Measurements from ENCODE around the gene CHD6. TPM values are rescaled to one million over a fixed set of nuclear protein-coding genes. Genes with fewer than 3 reads are reported as not detected.

Gene CHD6
- total RNA-seq, 1 experiment from 2014 or later: 26.6 TPM

DNA sequence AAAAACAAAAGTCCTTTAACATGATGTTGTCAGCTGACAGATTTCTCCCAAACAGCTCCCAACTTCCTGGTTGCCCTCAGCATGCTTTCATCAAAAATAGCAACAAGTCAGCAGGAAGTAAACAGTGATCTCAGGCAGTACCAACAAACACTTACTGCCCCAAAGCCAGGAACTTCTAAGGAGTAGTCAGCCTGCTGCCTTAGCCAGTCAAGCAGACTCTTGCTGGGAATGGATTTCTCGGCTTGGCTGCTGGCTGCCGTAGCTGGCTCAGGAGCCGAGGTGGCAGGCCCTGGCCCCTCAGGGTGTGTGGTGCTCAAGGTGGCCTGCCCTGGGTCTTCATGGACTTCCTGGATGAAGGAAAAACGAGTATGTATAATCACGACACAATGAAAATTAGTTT is 205.0 kb downstream of the CHD6 start:
- CTCF ChIA-PET: no interaction called here
- Histone ChIP-seq H3K9me2 (ENCODE audit: insufficient read depth) (no peaks in the 10 kb centered on the region), H2AFZ (ENCODE audit: low read depth, low read length, poor library complexity, severe bottlenecking) (no peak overlapping the region), H3K4me2 (ENCODE audit: low read length) (no peak overlapping the region), H3K4me3 (replicated peaks in 1 of 2; ENCODE audit: low read depth in 1 of 2, low read length in 2 of 2) (no peak overlapping the region), H3K9ac (ENCODE audit: low read length) (no peak overlapping the region), H3K4me1 (ENCODE audit: control insufficient read depth in 1 of 2, insufficient read depth in 2 of 2, low read length in 2 of 2) (no peaks in the 10 kb centered on the region), H3K36me3 (ENCODE audit: control insufficient read depth in 1 of 2, insufficient read depth in 2 of 2, low read length in 2 of 2) (peaks cover 0 to 15% of the 10 kb centered on the region in 2 experiments; a peak in 2 of 4 replicates), H3K27ac (ENCODE audit: low read depth, low read length) (no peak overlapping the region), H3K27me3 (ENCODE audit: insufficient read depth, low read length) (no peaks in the 10 kb centered on the region), H4K20me1 (ENCODE audit: insufficient read depth) (no peaks in the 10 kb centered on the region), H3K9me3 (ENCODE audit: control insufficient read depth in 1 of 2, insufficient read depth in 1 of 2, low read depth in 1 of 2, low read length in 2 of 2) (no peaks in the 10 kb centered on the region), H3K79me2 (ENCODE audit: insufficient read depth, low read length) (no peaks in the 10 kb centered on the region)
- TF ChIP-seq POLR2AphosphoS5 (IDR thresholded peaks at IDR 0.05; ENCODE audit: low read depth, low read length) (no peak), SRF (IDR thresholded peaks at IDR 0.05; ENCODE audit: low read depth) (no peak), SIN3A (IDR thresholded peaks at IDR 0.05; ENCODE audit: low read depth) (no peak), ELF1 (IDR thresholded peaks at IDR 0.05; ENCODE audit: borderline replicate concordance, low read depth) (no peak), CBX3 (IDR thresholded peaks at IDR 0.05; ENCODE audit: low read depth) (no peak), SP1 (IDR thresholded peaks at IDR 0.05; ENCODE audit: low read depth) (no peak)
- no peak for DNase-seq (ENCODE audit: low read depth, low spot score)
- intact Hi-C loops (cut with micrococcal nuclease): loop anchor here (5.0 kb wide), 1 partner anchor 241 kb away; no protein-coding TSS in a partner anchor
- no peak for ATAC-seq
- RAD21 ChIA-PET (ENCODE audit: low non-redundant PET in 1 of 2, low total read pairs in 2 of 2, uncharacterized antibody in 2 of 2, unreplicated experiment in 2 of 2): no interaction called here
- no TSS peak for BruUV-seq (replicated peaks)
- POLR2A ChIA-PET: no interaction called here

GRCh38 chr20:41412324-41413120 is 205.7 kb downstream of the CHD6 start:
- Histone ChIP-seq H3K9me2 (ENCODE audit: insufficient read depth) (no peaks in the 10 kb centered on the region), H3K4me1 (ENCODE audit: control insufficient read depth in 1 of 2, insufficient read depth in 2 of 2, low read length in 2 of 2) (no peaks in the 10 kb centered on the region), H3K9me3 (ENCODE audit: control insufficient read depth in 1 of 2, insufficient read depth in 1 of 2, low read depth in 1 of 2, low read length in 2 of 2) (no peaks in the 10 kb centered on the region), H3K27ac (ENCODE audit: low read depth, low read length) (no peak overlapping the region), H3K9ac (ENCODE audit: low read length) (no peak overlapping the region), H3K4me2 (ENCODE audit: low read length) (no peak overlapping the region), H4K20me1 (ENCODE audit: insufficient read depth) (no peaks in the 10 kb centered on the region), H3K4me3 (replicated peaks in 1 of 2; ENCODE audit: low read depth in 1 of 2, low read length in 2 of 2) (no peak overlapping the region), H3K27me3 (ENCODE audit: insufficient read depth, low read length) (no peaks in the 10 kb centered on the region), H3K36me3 (ENCODE audit: control insufficient read depth in 1 of 2, insufficient read depth in 2 of 2, low read length in 2 of 2) (peaks cover 0 to 15% of the 10 kb centered on the region in 2 experiments; a peak in 2 of 4 replicates), H2AFZ (ENCODE audit: low read depth, low read length, poor library complexity, severe bottlenecking) (no peak overlapping the region), H3K79me2 (ENCODE audit: insufficient read depth, low read length) (no peaks in the 10 kb centered on the region)
- no TSS peak for BruUV-seq (replicated peaks)
- TF ChIP-seq EZH2 (IDR thresholded peaks at IDR 0.05): no peak
- TF ChIP-seq FOSL1 (IDR thresholded peaks at IDR 0.05; ENCODE audit: low read depth): no peak
- no peak for TF ChIP-seq EZH2phosphoT487 (IDR thresholded peaks at IDR 0.05; ENCODE audit: borderline replicate concordance)
- TF ChIP-seq, protein P1, sequence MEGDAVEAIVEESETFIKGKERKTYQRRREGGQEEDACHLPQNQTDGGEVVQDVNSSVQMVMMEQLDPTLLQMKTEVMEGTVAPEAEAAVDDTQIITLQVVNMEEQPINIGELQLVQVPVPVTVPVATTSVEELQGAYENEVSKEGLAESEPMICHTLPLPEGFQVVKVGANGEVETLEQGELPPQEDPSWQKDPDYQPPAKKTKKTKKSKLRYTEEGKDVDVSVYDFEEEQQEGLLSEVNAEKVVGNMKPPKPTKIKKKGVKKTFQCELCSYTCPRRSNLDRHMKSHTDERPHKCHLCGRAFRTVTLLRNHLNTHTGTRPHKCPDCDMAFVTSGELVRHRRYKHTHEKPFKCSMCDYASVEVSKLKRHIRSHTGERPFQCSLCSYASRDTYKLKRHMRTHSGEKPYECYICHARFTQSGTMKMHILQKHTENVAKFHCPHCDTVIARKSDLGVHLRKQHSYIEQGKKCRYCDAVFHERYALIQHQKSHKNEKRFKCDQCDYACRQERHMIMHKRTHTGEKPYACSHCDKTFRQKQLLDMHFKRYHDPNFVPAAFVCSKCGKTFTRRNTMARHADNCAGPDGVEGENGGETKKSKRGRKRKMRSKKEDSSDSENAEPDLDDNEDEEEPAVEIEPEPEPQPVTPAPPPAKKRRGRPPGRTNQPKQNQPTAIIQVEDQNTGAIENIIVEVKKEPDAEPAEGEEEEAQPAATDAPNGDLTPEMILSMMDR (IDR thresholded peaks at IDR 0.05 in 2 of 3, conservative IDR thresholded peaks at IDR 0.05 in 1 of 3; ENCODE audit: borderline replicate concordance in 1 of 3, insufficient read depth in 1 of 3, low read depth in 2 of 3, low read length in 2 of 3): no peak
- TF ChIP-seq SRF (IDR thresholded peaks at IDR 0.05; ENCODE audit: low read depth): no peak
- no peak for TF ChIP-seq SP1 (IDR thresholded peaks at IDR 0.05; ENCODE audit: low read depth)
- TF ChIP-seq ATF3 (IDR thresholded peaks at IDR 0.05): no peak
- TF ChIP-seq POLR2AphosphoS5 (IDR thresholded peaks at IDR 0.05; ENCODE audit: low read depth, low read length): no peak
- TF ChIP-seq POLR2A (IDR thresholded peaks at IDR 0.05; ENCODE audit: borderline replicate concordance, extremely low read depth, insufficient read depth, insufficient read length): no peak
- ATAC-seq: no peak
- no peak for DNase-seq (ENCODE audit: low read depth, low spot score)
- ChIA-PET CTCF (no interaction called here), POLR2A (no interaction called here), RAD21 (ENCODE audit: low non-redundant PET in 1 of 2, low total read pairs in 2 of 2, uncharacterized antibody in 2 of 2, unreplicated experiment in 2 of 2) (no interaction called here)
- intact Hi-C loops (cut with micrococcal nuclease): loop anchor here (5.0 kb wide), 1 partner anchor 240 kb away; no protein-coding TSS in a partner anchor

Measured in HCT116 (cell line).